HG03342 (cell line): Measurements from ENCODE around the gene CX3CL1.

Experiments used
- ATAC-seq: cut with Tn5 transposase; IDR thresholded peaks from one replicate; pipeline ENCODE4 v1.9.1; 2021; ENCODE audit warnings: mild to moderate bottlenecking, moderate library complexity; ENCODE audit not compliant: unreplicated experiment

The CX3CL1 gene

DNA sequence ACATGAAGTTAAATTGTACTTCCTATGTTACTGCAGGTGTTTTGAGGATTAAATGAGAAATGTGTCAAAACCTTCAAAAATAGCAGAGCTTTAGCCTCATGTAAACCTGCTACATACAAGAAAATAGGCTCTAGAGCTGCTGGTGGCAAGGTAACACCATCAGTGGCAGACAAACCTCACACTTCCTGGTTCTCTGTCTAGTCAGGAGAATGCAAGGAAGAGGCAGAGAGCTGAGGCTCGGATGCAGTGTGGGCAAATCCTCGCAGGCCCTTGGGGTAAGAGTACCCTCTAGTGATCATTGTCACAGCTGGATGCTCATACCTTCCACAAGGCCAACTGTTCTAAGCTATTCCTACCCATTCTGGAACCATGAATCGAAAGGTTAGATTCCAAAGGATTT is 60.7 kb downstream of the CX3CL1 start:
- ATAC-seq: no peak

DNA sequence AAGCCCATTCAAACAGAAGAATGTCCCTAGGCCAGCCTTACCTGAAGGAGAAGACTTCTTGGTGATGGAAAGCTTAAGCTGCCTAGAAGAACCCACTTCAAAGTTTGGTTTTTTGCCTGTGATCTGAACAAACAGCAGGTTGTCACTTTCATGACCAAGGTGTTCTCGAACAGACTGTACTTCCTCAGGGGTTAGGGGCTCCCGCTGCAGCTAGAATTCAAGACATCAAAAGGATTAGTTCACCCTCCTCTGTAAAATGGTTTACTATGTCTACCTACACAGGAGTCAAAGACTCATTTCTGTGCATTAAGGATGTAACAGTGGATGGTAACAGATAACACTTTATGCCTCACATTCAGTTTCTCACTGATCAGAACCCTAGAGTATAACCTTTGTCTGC is 61.7 kb downstream of the CX3CL1 start:
- no peak for ATAC-seq
